Kidney capillary endothelial cell (primary cell): ENCODE results near the gene ZC3HAV1.
A peak's percentile ranks its signal among the peaks of the same experiment; 100 is the strongest.
"Not testable (repeated sequence)": the region's sequence is repeated elsewhere in the genome, so short reads cannot be mapped to it uniquely, and the experiment has no call there.

ENCODE experiments used
- DNase-seq: peaks from one replicate; pipeline ENCODE4 v3.0.0-alpha.2; 2018; ENCODE audit warnings: low spot score

Gene ZC3HAV1

GRCh38 chr7:139084709-139085108, 24.8 kb downstream of the ZC3HAV1 start:
- no peak for DNase-seq

GRCh38 chr7:139081584-139081983, 27.9 kb downstream of the ZC3HAV1 start:
- DNase-seq, result no peak

GRCh38 chr7:139080905-139081304, 28.6 kb downstream of the ZC3HAV1 start:
- DNase-seq, result no peak

DNA sequence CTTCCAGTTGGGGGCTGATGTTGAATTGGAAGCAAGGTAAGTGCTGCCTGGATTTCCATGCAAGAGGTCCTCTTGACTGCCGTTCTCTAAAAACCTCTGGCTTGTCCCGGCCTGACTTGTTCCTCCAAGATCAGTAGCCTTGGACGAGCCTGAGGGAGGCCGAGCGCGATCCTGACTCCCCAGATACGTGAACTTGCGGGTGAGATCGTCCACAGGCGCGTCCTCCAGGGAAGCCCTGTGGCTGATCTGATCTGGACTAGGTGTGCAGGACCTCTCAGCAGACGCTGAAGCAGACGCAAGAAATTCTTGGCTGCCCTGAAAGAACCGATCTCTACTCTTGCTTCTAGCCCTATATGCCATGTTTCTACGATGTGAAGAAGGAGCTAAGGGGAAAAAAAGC, 29.7 kb downstream of the ZC3HAV1 start:
- DNase-seq, result no peak

GRCh38 chr7:139078911-139079310, 30.6 kb downstream of the ZC3HAV1 start:
- no peak for DNase-seq

DNA sequence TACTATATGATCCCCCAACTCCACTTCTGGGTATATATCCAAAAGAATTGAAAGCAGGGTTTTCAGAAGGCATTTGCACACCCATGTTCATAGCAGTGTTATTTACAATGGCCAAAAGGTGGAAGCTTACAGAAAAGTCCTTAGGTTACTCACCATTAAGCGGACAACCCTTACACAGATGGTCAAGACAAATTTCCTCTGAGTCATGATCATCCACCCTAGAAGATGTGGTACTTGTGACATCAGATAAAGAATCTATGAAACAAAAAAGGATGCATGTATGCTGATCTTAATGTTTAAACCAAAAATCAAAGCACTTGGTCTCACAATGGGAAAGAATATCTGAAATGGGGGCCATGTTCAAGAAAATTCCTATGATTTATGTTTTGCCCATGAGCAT, 31.1 kb downstream of the ZC3HAV1 start:
- DNase-seq, result peak; percentile 42

DNA sequence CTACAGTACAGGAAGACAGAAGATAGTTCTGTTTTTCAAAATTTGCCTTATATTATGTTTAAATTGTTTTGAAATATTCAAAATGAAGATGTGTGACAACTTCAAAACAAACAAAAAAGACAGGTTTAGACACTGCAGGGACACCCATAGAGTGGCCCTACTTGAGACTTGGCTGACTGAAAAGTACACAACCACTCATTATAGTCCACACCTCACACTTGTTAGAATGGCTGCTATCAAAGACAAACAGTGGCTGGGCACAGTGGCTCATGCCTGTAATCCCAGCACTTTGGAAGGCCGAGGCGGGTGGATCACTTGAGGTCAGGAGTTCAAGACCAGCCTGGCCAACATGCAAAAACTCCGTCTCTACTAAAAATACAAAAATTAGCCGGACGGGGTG, 31.8 kb downstream of the ZC3HAV1 start:
- not testable (repeated sequence) for DNase-seq

DNA sequence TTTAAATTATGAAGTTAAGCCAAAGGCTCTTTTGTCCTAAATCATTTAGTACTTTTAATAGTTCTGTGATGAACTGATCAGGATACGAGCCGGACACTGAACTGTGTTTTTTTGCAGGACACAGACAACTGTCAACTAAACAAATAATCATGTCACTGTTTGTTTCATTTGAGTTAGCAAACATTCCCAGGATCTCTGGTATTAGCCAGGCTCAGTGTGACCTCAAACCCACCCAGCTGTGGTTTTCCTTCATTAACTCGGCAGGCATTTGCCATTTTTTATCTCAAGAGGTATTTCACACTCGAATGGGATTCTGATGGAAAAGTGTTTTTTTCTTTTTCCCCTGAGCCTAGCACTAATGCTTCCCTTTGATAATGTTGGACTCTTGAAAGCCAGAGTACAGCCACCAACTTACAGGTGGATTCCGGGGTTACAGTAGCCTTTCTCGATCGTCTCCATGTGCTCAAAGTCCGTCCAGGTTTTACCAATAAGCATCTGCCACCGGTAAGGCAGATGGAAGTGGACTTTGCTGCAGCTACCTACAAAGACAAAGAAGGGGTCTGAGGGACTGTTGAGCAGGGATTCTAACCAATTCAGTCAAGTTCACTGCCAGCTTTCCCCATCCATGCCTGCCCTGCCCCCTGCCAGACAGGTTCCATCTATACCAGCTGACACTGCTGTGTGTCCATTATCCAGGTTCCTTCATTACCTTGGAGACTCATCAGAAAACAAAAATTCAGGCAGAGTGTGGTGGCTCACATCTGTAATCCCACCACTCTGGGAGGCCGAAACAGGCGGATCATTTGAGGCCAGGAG, 33.4 kb downstream of the ZC3HAV1 start:
- no peak for DNase-seq

DNA sequence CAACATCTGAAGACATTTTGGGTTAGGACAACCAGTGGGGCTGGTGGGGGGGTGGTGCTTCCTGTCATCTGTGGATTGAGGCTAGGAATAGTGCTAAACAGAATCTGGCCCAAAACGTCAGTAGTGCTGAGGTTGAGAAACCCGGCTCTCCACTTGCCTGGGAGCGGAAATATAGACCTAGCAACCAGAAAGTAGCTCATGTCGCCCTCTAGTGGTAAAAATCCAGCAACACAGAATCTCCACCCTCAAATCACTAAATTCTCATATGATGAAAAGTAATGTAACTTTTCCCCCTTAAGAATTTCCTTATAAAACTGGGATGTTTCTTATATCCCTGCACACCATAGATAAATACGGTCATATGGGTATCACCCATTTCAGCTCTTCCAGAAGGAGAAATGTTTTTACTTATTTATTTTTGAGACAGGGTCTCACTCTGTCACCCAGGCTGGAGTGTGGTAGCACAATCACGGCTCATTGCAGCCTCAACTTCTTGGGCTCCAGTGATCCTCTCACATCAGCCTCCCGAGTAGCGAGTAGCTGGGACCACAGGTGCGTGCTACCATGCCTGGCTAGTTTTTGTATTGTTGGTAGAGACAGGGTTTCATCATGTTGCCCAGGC, 34.4 kb downstream of the ZC3HAV1 start:
- peak; percentile 71 for DNase-seq

GRCh38 chr7:139072796-139073195, 36.7 kb downstream of the ZC3HAV1 start:
- no peak for DNase-seq

- no peak for DNase-seq
Measured at GRCh38 chr7:139071680-139072079, 37.8 kb downstream of the ZC3HAV1 start.

DNA sequence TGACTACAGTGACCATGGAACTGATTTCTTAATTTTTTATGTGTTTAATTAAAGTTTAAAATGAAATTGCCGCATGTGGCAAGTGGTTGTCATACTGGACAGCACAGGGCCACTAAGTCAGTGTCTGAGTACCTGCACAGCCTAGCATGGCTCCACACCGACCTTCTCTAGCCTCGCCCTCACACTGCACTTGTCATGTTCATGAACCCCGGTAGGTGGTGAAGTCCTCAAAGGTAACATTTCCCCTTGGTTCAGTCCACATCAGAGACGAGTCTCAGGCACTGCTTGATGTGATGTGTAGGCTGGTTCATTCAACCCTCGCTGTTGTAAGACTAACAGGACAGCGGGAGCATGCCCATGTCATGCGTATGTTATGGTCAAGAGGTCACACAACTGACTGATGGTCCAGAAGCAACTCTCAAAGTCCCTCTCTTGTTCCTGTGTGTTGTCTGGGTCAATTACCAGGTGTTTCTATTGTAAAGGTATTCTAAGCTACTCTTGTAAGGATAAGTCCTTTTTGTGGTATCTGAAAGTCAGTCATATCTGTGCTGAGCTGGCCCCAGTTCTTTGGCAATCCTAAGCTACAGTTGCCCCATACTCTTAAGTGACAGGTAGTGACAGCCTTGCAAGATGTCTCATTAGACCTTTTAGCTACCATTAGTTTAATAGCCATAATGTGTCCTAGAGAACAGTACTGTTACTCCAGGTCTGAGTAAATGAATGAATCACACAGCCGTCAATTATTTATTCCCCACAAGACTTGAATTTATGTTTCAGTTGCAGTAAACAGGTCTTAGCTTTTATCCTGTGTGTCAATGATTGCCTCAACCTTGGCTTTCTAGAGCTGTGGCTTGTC, 40.7 kb downstream of the ZC3HAV1 start:
- no peak for DNase-seq

GRCh38 chr7:139066315-139066714, 43.2 kb downstream of the ZC3HAV1 start:
- no peak for DNase-seq

- no peak for DNase-seq
Measured at GRCh38 chr7:139065323-139065722, 44.2 kb downstream of the ZC3HAV1 start.

GRCh38 chr7:139061416-139061815, 48.1 kb downstream of the ZC3HAV1 start:
- no peak for DNase-seq

- no peak for DNase-seq
Measured at GRCh38 chr7:139060695-139061237, 48.8 kb downstream of the ZC3HAV1 start.

GRCh38 chr7:139059905-139060304, 49.6 kb downstream of the ZC3HAV1 start:
- no peak for DNase-seq

- peak; percentile 70 for DNase-seq
Measured at GRCh38 chr7:139058943-139059342, 50.6 kb downstream of the ZC3HAV1 start.

- no peak for DNase-seq
Measured at GRCh38 chr7:139055674-139056073, 53.8 kb downstream of the ZC3HAV1 start.

- DNase-seq, result not testable (repeated sequence)
Measured at GRCh38 chr7:139054656-139055055, 54.9 kb downstream of the ZC3HAV1 start.

DNA sequence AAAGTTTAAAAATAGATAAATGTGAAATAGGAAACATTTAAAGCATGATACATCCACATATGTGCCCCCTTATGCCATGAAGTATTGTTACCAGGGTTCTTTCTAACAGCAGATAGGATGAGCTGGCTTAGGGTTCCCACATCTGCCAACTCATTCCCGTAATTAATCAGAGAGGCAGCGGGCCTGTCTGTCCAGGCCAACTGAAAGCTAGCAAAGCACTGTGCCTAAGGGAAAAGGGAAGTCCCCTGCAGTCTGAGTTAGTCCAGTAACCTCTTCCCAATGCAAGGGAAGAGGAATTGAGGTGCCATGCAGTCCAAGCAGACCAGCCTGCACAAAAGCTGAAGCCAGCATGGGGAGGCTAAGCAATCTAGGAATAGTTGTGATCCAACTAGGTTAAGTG, 55.4 kb downstream of the ZC3HAV1 start:
- no peak for DNase-seq

GRCh38 chr7:139051655-139052054, 57.9 kb downstream of the ZC3HAV1 start:
- DNase-seq, result no peak
